UCSD-AML1 (cell line): ENCODE results near the gene MAGI2.

Experiments
- DNase-seq: peaks from one replicate; lab custom pipeline; 2025; ENCODE audit not compliant: unreplicated experiment; lab: John Stamatoyannopoulos, UW

MAGI2 gene

GRCh38 chr7:77985974-77986339 lies 1467.5 kb downstream of the MAGI2 start:
- DNase-seq: no peak

- DNase-seq: no peak
These were observed 1468.1 kb downstream of the MAGI2 start for GRCh38 chr7:77985232-77985973.

GRCh38 chr7:77983973-77984372 lies 1469.5 kb downstream of the MAGI2 start:
- DNase-seq: no peak

GRCh38 chr7:77982926-77983550 lies 1470.4 kb downstream of the MAGI2 start:
- DNase-seq: no peak

GRCh38 chr7:77980087-77980713 lies 1473.3 kb downstream of the MAGI2 start:
- DNase-seq: no peak

GRCh38 chr7:77979219-77979618 lies 1474.2 kb downstream of the MAGI2 start:
- DNase-seq: no peak

GRCh38 chr7:77975672-77976480 lies 1477.6 kb downstream of the MAGI2 start:
- DNase-seq: no peak

GRCh38 chr7:77971726-77972125 lies 1481.7 kb downstream of the MAGI2 start:
- DNase-seq: no peak

- no peak for DNase-seq
These were observed 1486.0 kb downstream of the MAGI2 start for GRCh38 chr7:77967429-77967828.
